HPDE6-E6E7 (cell line): ENCODE data around the gene CPSF2.
"Not testable (repeated sequence)": the region's sequence is repeated elsewhere in the genome, so short reads cannot be mapped to it uniquely, and the experiment has no call there.

ENCODE experiments used
- DNase-seq: peaks from one replicate; pipeline ENCODE4 v3.0.0; 2011; ENCODE audit warnings: missing footprints; ENCODE audit errors: extremely low spot score

Gene CPSF2

GRCh38 chr14:92154283-92154942 is 32.6 kb downstream of the CPSF2 start:
- no peak for DNase-seq

- DNase-seq, result peak; percentile 55
Measured at GRCh38 chr14:92160619-92161018, 38.9 kb downstream of the CPSF2 start.

- DNase-seq, result no peak
Measured at GRCh38 chr14:92161521-92161920, 39.8 kb downstream of the CPSF2 start.

GRCh38 chr14:92164958-92165357 is 43.2 kb downstream of the CPSF2 start:
- no peak for DNase-seq

GRCh38 chr14:92173668-92174067 is 51.9 kb downstream of the CPSF2 start:
- no peak for DNase-seq

- DNase-seq, result no peak
Measured at GRCh38 chr14:92175811-92176210, 54.0 kb downstream of the CPSF2 start.

GRCh38 chr14:92176476-92176875 is 54.7 kb downstream of the CPSF2 start:
- no peak for DNase-seq

- not testable (repeated sequence) for DNase-seq
Measured at GRCh38 chr14:92179178-92179577, 57.4 kb downstream of the CPSF2 start.

- no peak for DNase-seq
Measured at GRCh38 chr14:92185559-92185958, 63.8 kb downstream of the CPSF2 start.

GRCh38 chr14:92187616-92188015 is 65.8 kb downstream of the CPSF2 start:
- not testable (repeated sequence) for DNase-seq

- no peak for DNase-seq
Measured at GRCh38 chr14:92190768-92191167, 69.0 kb downstream of the CPSF2 start.

- DNase-seq, result no peak
Measured at GRCh38 chr14:92198804-92199203, 77.0 kb downstream of the CPSF2 start.

GRCh38 chr14:92199763-92200162 is 78.0 kb downstream of the CPSF2 start:
- DNase-seq, result no peak

- DNase-seq, result no peak
Measured at GRCh38 chr14:92203116-92203515, 81.3 kb downstream of the CPSF2 start.

GRCh38 chr14:92204792-92205191 is 83.0 kb downstream of the CPSF2 start:
- DNase-seq, result no peak

GRCh38 chr14:92207012-92207927 is 85.5 kb downstream of the CPSF2 start:
- DNase-seq, result no peak

GRCh38 chr14:92207928-92208265 is 86.1 kb downstream of the CPSF2 start:
- DNase-seq, result no peak

GRCh38 chr14:92209141-92209540 is 87.4 kb downstream of the CPSF2 start:
- no peak for DNase-seq

- not testable (repeated sequence) for DNase-seq
Measured at GRCh38 chr14:92213125-92213524, 91.4 kb downstream of the CPSF2 start.

GRCh38 chr14:92215579-92215978 is 93.8 kb downstream of the CPSF2 start:
- no peak for DNase-seq

GRCh38 chr14:92217936-92218335 is 96.2 kb downstream of the CPSF2 start:
- no peak for DNase-seq
